ENCODE results near the gene CHMP1A. TPM values are rescaled to one million over a fixed set of nuclear protein-coding genes. Genes with fewer than 3 reads are reported as not detected.
"Not testable (repeated sequence)": the region's sequence is repeated elsewhere in the genome, so short reads cannot be mapped to it uniquely, and the experiment has no call there.

CHMP1A gene
- total RNA-seq, 1 experiment from 2014 or later = 132 TPM

GRCh38 chr16:89691986-89692569, 34.6 kb upstream of the CHMP1A start:
- TF ChIP-seq, protein P1, sequence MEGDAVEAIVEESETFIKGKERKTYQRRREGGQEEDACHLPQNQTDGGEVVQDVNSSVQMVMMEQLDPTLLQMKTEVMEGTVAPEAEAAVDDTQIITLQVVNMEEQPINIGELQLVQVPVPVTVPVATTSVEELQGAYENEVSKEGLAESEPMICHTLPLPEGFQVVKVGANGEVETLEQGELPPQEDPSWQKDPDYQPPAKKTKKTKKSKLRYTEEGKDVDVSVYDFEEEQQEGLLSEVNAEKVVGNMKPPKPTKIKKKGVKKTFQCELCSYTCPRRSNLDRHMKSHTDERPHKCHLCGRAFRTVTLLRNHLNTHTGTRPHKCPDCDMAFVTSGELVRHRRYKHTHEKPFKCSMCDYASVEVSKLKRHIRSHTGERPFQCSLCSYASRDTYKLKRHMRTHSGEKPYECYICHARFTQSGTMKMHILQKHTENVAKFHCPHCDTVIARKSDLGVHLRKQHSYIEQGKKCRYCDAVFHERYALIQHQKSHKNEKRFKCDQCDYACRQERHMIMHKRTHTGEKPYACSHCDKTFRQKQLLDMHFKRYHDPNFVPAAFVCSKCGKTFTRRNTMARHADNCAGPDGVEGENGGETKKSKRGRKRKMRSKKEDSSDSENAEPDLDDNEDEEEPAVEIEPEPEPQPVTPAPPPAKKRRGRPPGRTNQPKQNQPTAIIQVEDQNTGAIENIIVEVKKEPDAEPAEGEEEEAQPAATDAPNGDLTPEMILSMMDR (IDR thresholded peaks at IDR 0.05; ENCODE audit: unreplicated experiment) = no peak
- no peaks in the 10 kb centered on the region for H3K9me3 Mint-ChIP-seq (ENCODE audit: low read depth, unreplicated experiment)
- no peak overlapping the region for H3K27ac Mint-ChIP-seq (ENCODE audit: unreplicated experiment)
- CTCF ChIA-PET = interaction anchor here (0.6 kb wide), 1 partner anchor 23 kb away, joined by 3 read pairs; no protein-coding TSS in a partner anchor
- H3K27me3 Mint-ChIP-seq (ENCODE audit: unreplicated experiment) = no peaks in the 10 kb centered on the region
- H3K4me1 Mint-ChIP-seq (ENCODE audit: low read depth, unreplicated experiment) = peaks cover 10% of the 10 kb centered on the region
- intact Hi-C loops (cut with micrococcal nuclease; ENCODE audit: unreplicated experiment) = no loop called here
- BruUV-seq (replicated peaks) = no TSS peak
- H3K4me3 Mint-ChIP-seq (ENCODE audit: low read depth, unreplicated experiment) = no peak overlapping the region
- H3K36me3 Mint-ChIP-seq (ENCODE audit: insufficient read depth, unreplicated experiment) = peaks cover 84% of the 10 kb centered on the region
- DNase-seq = no peak

DNA sequence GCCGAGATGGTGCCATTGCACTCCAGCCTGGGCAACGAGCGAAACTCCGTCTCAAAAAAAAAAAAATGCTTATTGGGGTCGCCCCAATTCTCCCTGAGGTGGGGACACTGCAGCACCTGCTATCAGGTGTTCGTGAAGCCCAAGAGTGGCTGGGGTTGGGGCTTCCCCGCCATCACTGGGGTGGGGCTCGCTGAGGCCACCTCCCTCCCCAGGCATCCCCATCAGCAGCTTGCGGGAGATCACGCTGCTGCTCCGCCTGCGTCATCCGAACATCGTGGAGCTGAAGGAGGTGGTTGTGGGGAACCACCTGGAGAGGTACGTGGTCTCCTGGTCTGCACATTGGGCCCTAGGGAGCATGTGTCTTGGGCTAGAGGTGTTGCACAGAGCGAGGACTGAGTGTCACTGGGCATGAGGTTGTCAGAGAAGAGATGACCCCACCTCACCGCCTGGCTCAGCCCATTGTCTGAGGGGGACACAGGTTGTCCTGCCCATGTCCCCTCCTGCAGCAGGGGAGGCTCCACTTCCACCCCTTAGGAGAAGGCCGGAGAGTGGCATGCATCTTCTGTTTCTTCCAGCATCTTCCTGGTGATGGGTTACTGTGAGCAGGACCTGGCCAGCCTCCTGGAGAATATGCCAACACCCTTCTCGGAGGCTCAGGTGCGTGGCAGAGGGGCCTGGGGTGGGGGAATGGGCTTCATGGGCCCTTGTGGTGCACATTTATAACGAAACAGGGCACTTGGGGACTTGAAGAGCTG, 33.9 kb upstream of the CHMP1A start:
- Mint-ChIP-seq H3K4me1 (ENCODE audit: low read depth, unreplicated experiment) (peaks cover 10% of the 10 kb centered on the region), H3K9me3 (ENCODE audit: low read depth, unreplicated experiment) (no peaks in the 10 kb centered on the region), H3K36me3 (ENCODE audit: insufficient read depth, unreplicated experiment) (peaks cover 84% of the 10 kb centered on the region), H3K27me3 (ENCODE audit: unreplicated experiment) (no peaks in the 10 kb centered on the region), H3K27ac (ENCODE audit: unreplicated experiment) (no peak overlapping the region), H3K4me3 (ENCODE audit: low read depth, unreplicated experiment) (no peak overlapping the region)
- BruUV-seq (replicated peaks) = no TSS peak
- TF ChIP-seq, protein P1 (IDR thresholded peaks at IDR 0.05; ENCODE audit: unreplicated experiment) = no peak
- no peak for DNase-seq
- CTCF ChIA-PET = no interaction called here
- intact Hi-C loops (cut with micrococcal nuclease; ENCODE audit: unreplicated experiment) = no loop called here

- Mint-ChIP-seq H3K9me3 (ENCODE audit: low read depth, unreplicated experiment) (no peaks in the 10 kb centered on the region), H3K27ac (ENCODE audit: unreplicated experiment) (no peak overlapping the region), H3K4me1 (ENCODE audit: low read depth, unreplicated experiment) (peaks cover 10% of the 10 kb centered on the region), H3K4me3 (ENCODE audit: low read depth, unreplicated experiment) (no peak overlapping the region), H3K27me3 (ENCODE audit: unreplicated experiment) (no peaks in the 10 kb centered on the region), H3K36me3 (ENCODE audit: insufficient read depth, unreplicated experiment) (peaks cover 84% of the 10 kb centered on the region)
- TF ChIP-seq, protein P1 (IDR thresholded peaks at IDR 0.05; ENCODE audit: unreplicated experiment) = no peak
- CTCF ChIA-PET = interaction anchor here (0.5 to 1.1 kb wide), 2 partner anchors 8 to 37 kb away, joined by 6 read pairs; no protein-coding TSS in a partner anchor
- intact Hi-C loops (cut with micrococcal nuclease; ENCODE audit: unreplicated experiment) = no loop called here
- no TSS peak for BruUV-seq (replicated peaks)
- no peak for DNase-seq
Observed at GRCh38 chr16:89690392-89690901, 32.9 kb upstream of the CHMP1A start.

DNA sequence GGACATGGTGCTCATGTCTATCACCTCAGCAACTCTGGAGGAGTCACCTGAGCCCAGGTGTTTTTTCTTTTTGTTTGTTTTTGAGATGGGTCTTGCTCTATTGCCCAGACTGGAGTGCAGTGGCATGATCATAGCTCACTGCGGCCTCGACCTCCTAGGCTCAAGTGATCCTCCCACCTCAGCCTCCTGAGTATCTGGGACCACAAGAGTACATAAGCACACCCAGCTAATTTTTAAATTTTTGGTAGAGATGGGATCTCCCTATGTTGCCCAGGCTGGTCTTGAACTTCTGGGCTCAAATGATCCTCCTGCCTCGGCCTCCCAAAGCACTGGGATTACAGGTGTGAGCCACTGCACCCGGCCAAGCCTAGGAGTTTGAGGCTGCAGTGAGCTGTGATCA, 32.1 kb upstream of the CHMP1A start:
- H3K36me3 Mint-ChIP-seq (ENCODE audit: insufficient read depth, unreplicated experiment) = peaks cover 84% of the 10 kb centered on the region
- H3K9me3 Mint-ChIP-seq (ENCODE audit: low read depth, unreplicated experiment); intact Hi-C loops (cut with micrococcal nuclease; ENCODE audit: unreplicated experiment); BruUV-seq (replicated peaks); DNase-seq; H3K27ac Mint-ChIP-seq (ENCODE audit: unreplicated experiment); H3K4me1 Mint-ChIP-seq (ENCODE audit: low read depth, unreplicated experiment); H3K4me3 Mint-ChIP-seq (ENCODE audit: low read depth, unreplicated experiment); H3K27me3 Mint-ChIP-seq (ENCODE audit: unreplicated experiment): not testable (repeated sequence)
- CTCF ChIA-PET = interaction anchor here (1.0 to 1.1 kb wide), 2 partner anchors 9 to 16 kb away, joined by 4 to 6 read pairs; no protein-coding TSS in a partner anchor
